NCI-H2107 treated with DMSO at 0.1 percent for 48 hours (cell line): ENCODE data around the gene PYCR2.
"Not testable (repeated sequence)": the region's sequence is repeated elsewhere in the genome, so short reads cannot be mapped to it uniquely, and the experiment has no call there.

Source experiments
- DNase-seq: peaks from one replicate; lab custom pipeline; 2025; ENCODE audit not compliant: unreplicated experiment; lab: John Stamatoyannopoulos, UW

The PYCR2 gene

GRCh38 chr1:225923692-225924555, at the start of gene PYCR2:
PYCR2 (minus strand) TSS chr1:225924250; CDS start chr1:225924110, 140 bp downstream.
- peak; percentile 90 for DNase-seq

- peak; percentile 97 for DNase-seq
Observed at GRCh38 chr1:225973158-225973557, 49.1 kb upstream of the PYCR2 start.

- DNase-seq, result no peak
Observed at GRCh38 chr1:225972344-225973152, 48.5 kb upstream of the PYCR2 start.

GRCh38 chr1:225970592-225971157, 46.6 kb upstream of the PYCR2 start:
- not testable (repeated sequence) for DNase-seq

- not testable (repeated sequence) for DNase-seq
Observed at GRCh38 chr1:225969751-225970150, 45.7 kb upstream of the PYCR2 start.

GRCh38 chr1:225965231-225965630, 41.2 kb upstream of the PYCR2 start:
- DNase-seq, result no peak

GRCh38 chr1:225963735-225964530, 39.9 kb upstream of the PYCR2 start:
- DNase-seq, result no peak

- DNase-seq, result no peak
Observed at GRCh38 chr1:225962440-225962975, 38.5 kb upstream of the PYCR2 start.

GRCh38 chr1:225961659-225962439, 37.8 kb upstream of the PYCR2 start:
- no peak for DNase-seq

- DNase-seq, result no peak
Observed at GRCh38 chr1:225958041-225958440, 34.0 kb upstream of the PYCR2 start.

GRCh38 chr1:225954753-225955152, 30.7 kb upstream of the PYCR2 start:
- DNase-seq, result no peak

GRCh38 chr1:225953315-225953714, 29.3 kb upstream of the PYCR2 start:
- DNase-seq, result no peak

- no peak for DNase-seq
Observed at GRCh38 chr1:225950905-225951497, 27.0 kb upstream of the PYCR2 start.

GRCh38 chr1:225949041-225949440, 25.0 kb upstream of the PYCR2 start:
- DNase-seq, result no peak

- DNase-seq, result no peak
Observed at GRCh38 chr1:225946803-225947202, 22.8 kb upstream of the PYCR2 start.

GRCh38 chr1:225946082-225946620, 22.1 kb upstream of the PYCR2 start:
- DNase-seq, result no peak

- DNase-seq, result no peak
Observed at GRCh38 chr1:225945564-225945963, 21.5 kb upstream of the PYCR2 start.

- no peak for DNase-seq
Observed at GRCh38 chr1:225944951-225945350, 20.9 kb upstream of the PYCR2 start.

GRCh38 chr1:225944387-225944786, 20.3 kb upstream of the PYCR2 start:
- no peak for DNase-seq
